Sigmoid colon (tissue), 4 donors: ENCODE measurements around the gene UVRAG.

ENCODE experiments used
- CTCF ChIP-seq, 4 experiments: fragments of 450-650 bp in 3 of 4; fragments of 200-600 bp in 1 of 4; IDR thresholded peaks; one replicate each; pipeline ENCODE4 v1.5.1; 2016 to 2019; ENCODE audit warnings: antibody characterized with exemption in 4 of 4, mild to moderate bottlenecking in 3 of 4, moderate library complexity in 2 of 4
- EP300 ChIP-seq, 4 donors: sonication (generic); formaldehyde crosslinking; IDR thresholded peaks; one replicate each; pipeline ENCODE4 v1.6.1; 2017; ENCODE audit warnings: antibody characterized with exemption in 4 of 4

DNA sequence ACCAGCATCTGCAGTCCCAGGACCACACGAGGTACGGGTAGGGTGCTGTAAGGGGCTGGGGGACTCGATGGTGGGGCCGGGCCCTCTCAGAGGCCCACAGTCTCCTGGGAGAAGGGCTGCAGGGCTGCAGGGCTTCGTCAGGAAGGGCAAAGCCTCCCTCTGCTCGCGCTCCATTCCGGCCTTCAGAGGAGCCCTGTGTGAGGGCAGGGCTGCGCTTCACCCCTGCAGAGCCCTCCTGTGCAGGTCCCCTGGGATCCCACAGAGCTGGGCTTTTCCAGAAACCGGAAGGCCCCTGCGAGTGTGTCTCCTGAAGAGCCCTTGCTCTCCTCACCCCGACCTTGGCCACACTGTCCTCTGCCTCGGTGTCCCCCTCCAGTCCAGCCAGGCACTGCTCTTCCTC lies 364.1 kb downstream of the UVRAG start:
- no peak for TF ChIP-seq CTCF (IDR thresholded peaks at IDR 0.05)
- no peak for TF ChIP-seq EP300 (IDR thresholded peaks at IDR 0.05)
